ENCODE measurements around the gene UBALD2.
A peak's percentile ranks its signal among the peaks of the same experiment; 100 is the strongest.
"Not testable (repeated sequence)": the region's sequence is repeated elsewhere in the genome, so short reads cannot be mapped to it uniquely, and the experiment has no call there.

Gene UBALD2

GRCh38 chr17:76278268-76278908, 13.2 kb downstream of the UBALD2 start:
- DNase-seq: no peak

- DNase-seq: peak; percentile 88 to 95 (median 93)
Observed at GRCh38 chr17:76278952-76279741, 14.0 kb downstream of the UBALD2 start.

GRCh38 chr17:76279742-76280287, 14.7 kb downstream of the UBALD2 start:
- DNase-seq: no peak

GRCh38 chr17:76280650-76281049, 15.5 kb downstream of the UBALD2 start:
- DNase-seq: no peak

- no peak for DNase-seq
Observed at GRCh38 chr17:76281573-76282371, 16.6 kb downstream of the UBALD2 start.

GRCh38 chr17:76292567-76292966, 27.4 kb downstream of the UBALD2 start:
- DNase-seq: no peak

GRCh38 chr17:76293106-76293505, 28.0 kb downstream of the UBALD2 start:
- no peak for DNase-seq

- no peak for DNase-seq
Observed at GRCh38 chr17:76296186-76296585, 31.0 kb downstream of the UBALD2 start.

GRCh38 chr17:76296889-76297288, 31.7 kb downstream of the UBALD2 start:
- DNase-seq: no peak

- no peak for DNase-seq
Observed at GRCh38 chr17:76297436-76297835, 32.3 kb downstream of the UBALD2 start.

- no peak for DNase-seq
Observed at GRCh38 chr17:76304226-76305134, 39.3 kb downstream of the UBALD2 start.

GRCh38 chr17:76305135-76305454, 39.9 kb downstream of the UBALD2 start:
- not testable (repeated sequence) for DNase-seq

GRCh38 chr17:76307299-76307965, 42.3 kb downstream of the UBALD2 start:
- no peak for DNase-seq

GRCh38 chr17:76307966-76308338, 42.8 kb downstream of the UBALD2 start, which contains the start of gene QRICH2:
Gene QRICH2 (minus strand): TSS chr17:76308276. CDS start chr17:76307998, 278 bp downstream.
- DNase-seq: no peak

GRCh38 chr17:76309461-76309860, 44.3 kb downstream of the UBALD2 start:
- no peak for DNase-seq

- DNase-seq: no peak
Observed at GRCh38 chr17:76312735-76313134, 47.6 kb downstream of the UBALD2 start.

- DNase-seq: no peak
Observed at GRCh38 chr17:76314392-76315227, 49.5 kb downstream of the UBALD2 start.

- DNase-seq: no peak
Observed at GRCh38 chr17:76317535-76317934, 52.4 kb downstream of the UBALD2 start.

GRCh38 chr17:76318586-76318985, 53.4 kb downstream of the UBALD2 start:
- DNase-seq: no peak
